ACHN (cell line): ENCODE data around the gene EPN1.
"Not testable (repeated sequence)": the region's sequence is repeated elsewhere in the genome, so short reads cannot be mapped to it uniquely, and the experiment has no call there.

ENCODE experiments used
- DNase-seq: peaks from one replicate; pipeline ENCODE4 v3.0.0-alpha.2; 2015
- in situ Hi-C: cut with HindIII; loops from 2 replicates; pipeline ENCODE4 v1.10.0; 2017; ENCODE audit warnings: low sequenced_read_pairs, low pct_ligation_motif_present, low pct_unique_long_range_greater_than_20kb

The EPN1 gene

DNA sequence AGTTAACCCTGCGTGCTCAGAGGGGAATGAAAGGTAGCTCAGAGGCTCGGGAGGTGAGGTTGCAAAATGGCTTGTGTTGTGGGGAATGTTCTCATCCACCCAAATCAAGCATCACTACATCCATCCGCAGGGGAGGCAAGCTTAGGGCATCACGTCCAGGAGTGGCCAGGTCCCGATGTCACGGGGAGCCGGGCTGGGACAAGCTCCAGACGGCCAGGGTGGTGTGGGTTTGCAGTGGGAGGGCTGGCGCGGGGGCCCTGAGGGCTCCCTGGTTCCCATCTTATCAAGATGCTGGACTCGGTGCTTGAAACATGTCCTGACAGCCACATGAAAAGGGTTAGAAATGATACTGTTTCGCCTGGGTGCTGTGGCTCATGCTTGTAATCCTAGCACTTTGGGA, 25.8 kb downstream of the EPN1 start:
- in situ Hi-C loops = no loop called here
- DNase-seq = no peak

DNA sequence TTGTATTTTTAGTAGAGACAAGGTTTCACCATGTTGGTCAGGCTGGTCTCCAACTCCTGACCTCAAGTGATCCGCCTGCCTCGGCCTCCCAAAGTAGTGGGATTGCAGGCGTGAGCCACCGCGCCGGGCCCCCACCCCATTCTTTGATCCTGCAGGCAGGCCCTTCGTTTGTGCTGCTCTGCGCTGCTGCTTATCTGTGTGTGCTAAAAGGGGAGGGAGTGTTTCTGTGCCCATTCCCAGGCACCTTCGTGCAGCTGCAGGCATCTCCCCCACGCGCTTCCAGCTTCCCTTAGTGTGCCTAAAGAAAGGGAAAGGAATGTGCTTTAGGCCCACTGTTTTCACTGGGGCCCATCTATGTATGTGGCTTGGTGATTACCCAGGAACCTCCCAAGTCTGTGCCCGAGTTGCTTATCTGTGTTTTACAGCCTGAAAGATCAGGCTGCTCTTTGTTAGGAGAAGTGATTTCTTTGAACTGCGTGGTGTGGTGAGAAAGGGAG, 27.2 kb downstream of the EPN1 start:
- in situ Hi-C loops = no loop called here
- DNase-seq = no peak

DNA sequence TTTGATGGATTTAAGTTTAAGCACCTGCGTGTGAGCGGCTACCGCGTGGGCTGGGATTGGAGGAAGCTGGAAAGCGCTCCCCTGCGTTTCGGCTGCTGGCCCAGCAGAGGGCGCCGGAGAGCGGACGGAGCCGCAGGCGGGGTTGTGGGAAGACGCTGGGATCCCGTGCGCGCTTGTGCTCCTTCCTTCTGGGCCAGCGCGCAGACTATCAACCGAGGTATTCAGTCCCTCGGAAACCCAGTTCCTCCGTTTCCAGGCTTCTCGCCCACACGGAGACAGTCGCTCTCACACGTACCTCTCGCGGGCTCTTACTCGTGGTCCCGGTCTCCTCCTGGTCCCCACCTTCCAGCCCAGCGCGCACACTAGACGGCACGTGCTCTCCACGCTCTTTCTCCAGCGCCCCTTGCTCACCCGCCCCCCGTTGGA, 28.8 kb downstream of the EPN1 start:
- in situ Hi-C loops = no loop called here
- DNase-seq = no peak

DNA sequence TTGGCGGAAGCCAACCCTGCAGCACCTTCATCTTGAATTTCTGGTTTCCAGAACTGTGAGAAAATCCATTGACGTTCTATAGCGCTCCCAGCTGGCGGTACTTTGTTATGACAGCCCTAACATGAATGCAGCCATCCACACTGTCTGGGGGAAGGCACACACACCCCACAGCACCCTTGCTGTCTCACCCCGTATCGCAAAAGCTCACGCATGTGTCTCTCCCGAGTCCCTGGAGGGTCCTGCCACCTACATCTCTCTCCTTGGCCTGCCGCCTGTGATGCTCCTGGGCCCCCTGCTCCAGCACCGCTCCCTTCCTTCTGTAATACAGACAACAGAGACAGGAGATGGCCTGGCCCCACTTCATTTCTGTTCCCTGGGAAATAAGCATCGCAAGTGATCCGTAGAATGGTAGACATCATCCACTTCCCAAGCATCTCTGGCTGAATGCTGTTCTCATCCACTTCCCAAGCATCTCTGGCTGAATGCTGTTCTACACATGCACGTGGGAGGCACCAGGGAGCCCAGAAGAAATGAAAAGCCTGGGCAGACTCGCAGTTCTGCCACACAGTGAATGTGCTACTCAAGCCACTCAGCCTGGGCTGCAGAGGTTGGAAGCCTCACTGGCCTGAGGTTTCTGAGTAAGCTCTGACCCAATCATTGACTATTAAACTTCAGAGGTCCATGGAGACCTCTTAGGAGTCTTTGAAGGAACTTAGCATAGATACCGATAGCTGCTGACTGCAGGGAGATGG, 29.6 kb downstream of the EPN1 start:
- in situ Hi-C loops = no loop called here

DNA sequence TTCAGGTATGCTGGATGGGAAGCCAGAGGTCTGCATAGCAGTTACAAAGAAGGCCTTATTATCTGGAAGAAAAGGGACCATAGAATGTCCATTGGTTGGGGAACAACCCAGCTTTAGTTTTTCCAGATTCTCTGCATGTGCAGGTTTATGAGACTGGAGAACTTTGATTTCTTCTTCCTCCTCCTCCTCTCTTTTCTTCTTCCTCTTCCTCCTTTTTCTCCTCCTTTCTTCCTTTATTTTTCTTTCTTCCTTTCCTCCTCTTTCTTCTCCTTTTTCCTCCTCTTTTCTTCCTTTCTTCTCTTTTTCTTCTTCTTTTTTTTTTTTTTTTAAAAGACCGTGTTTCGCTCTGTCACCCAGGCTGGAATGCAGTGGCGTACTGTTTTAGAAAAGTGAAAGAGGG, 30.9 kb downstream of the EPN1 start:
- no peak for DNase-seq
- in situ Hi-C loops = no loop called here

More for the DNA sequence above, 29.6 kb downstream of the EPN1 start:
- no peak for DNase-seq

DNA sequence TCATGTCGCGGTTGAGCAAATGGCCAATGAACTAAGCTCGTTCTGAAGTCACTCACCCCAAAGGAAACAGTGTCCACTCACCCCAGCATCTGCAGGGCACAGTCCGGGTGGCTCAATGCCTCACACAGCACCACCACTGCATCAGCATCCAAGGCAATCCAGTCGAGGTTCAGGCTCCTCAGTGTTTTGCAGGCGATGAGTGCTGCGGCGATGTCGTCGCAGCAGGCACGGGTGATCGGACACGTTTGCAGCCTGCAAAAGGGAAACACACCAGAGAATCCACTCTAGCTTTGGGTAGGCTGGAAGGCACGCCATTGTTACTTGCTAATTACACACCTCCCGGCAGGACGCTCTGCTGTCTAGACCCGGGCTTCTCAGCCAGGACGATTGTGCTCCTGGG, 36.7 kb downstream of the EPN1 start:
- in situ Hi-C loops = no loop called here
- no peak for DNase-seq

DNA sequence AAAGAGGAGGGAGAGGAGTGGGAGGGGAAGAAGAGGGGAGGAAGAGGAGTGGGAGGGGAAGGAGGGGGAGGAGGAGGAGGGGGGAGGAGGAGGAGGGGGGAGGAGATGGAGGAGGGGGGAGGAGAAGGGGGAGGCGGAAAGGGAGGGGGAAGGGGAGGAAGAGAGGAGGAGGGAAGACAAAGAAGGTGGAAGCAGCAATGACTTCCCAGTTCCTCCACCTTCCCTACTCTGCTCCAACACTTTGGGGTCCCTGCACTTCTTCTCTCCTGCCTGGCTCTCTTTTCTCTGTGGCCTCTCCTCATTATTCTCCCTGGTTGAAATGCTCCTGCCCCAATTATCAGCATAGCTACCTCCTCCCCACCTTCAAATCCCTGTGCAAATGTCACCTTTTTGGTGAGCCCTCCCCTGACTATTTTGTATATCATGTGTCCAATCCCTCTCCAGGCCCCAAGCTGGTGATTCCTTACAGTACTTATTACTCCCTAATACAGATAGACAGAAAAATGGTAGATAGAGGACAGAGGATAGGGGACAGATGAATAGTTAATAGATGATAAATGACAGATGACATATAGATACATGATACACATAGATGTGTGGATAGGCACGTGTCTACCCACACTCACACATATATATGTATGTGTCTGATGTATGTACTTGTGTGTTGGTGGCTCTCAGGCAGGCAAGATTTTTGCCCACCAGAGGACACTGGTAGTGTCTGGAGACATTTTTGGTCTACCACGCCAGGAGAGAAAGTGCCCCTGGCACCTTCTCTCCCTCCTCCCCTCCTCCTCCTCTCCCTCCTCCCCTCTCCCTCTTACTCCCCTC, 38.0 kb downstream of the EPN1 start:
- in situ Hi-C loops = no loop called here
- no peak for DNase-seq

DNA sequence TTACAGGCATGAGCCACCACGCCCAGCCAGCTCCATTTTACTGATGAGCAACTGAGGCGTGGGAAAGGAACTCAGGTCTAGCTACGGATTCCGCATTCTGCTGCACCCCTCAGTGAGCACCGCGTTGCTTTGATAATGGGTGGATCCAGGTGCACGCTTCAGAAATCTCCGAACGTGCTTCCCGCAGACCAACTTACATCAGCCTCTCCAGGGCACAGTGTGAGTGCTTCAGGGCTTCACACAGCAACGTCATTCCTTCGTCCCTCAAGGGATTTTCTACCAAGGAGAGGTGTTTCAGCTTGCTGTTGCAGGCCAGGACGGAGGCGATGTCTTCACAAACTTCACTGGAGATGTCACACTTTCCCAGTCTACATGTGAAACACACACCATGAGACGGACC, 41.5 kb downstream of the EPN1 start:
- DNase-seq = no peak
- in situ Hi-C loops = no loop called here

DNA sequence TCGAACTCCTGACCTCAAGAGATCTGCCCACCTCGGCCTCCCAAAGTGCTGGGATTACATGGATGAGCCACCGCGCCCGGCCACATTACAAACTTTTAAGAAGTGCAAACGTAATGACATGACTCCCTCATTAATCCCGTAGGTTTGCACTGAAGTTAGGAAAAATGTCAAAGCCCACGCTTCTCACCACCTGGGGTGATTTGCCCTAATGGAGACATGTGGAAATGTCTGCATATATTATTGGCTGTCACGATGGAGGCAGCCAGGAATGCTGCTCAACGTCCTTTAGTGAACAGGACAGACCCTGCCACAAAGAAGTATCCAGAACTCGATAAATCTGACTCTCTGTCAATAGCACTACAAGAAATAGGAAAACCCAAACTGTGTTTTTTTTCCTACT, 42.2 kb downstream of the EPN1 start:
- no peak for DNase-seq
- in situ Hi-C loops = no loop called here

DNA sequence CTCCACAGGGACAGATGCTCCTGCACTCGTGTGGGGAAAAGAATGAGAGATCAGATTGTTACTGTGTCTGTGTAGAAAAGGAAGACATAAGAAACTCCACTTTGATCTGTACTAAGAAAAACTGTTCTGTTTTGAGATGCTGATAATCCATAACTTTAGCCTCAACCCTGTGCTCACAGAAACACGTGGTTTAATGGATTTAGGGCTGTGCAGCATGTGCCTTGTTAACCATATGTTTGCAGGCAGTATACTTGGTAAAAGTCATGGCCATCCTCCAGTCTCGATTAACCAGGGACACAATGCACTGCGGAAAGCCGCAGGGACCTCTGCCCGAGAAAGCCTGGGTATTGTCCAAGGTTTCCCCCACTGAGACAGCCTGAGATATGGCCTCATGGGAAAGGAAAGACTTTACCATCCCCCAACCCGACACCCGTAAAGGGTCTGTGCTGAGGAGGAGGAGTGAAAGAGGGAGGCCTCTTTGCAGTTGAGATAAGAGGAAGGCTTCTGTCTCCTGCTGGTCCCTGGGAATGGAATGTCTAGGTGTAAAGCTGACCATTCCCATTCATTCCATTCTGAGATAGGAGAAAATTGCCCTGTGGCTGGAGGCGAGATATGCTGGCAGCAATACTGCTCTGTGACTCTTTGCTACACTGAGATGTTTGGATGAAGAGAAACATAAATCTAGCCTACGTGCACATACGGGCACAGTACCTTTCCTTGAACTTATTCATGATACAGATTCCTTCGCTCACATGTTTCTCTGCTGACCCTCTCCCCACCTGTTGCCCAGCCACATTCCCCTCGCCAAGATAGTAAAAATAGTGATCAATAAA, 43.1 kb downstream of the EPN1 start:
- DNase-seq, in situ Hi-C loops: not testable (repeated sequence)

DNA sequence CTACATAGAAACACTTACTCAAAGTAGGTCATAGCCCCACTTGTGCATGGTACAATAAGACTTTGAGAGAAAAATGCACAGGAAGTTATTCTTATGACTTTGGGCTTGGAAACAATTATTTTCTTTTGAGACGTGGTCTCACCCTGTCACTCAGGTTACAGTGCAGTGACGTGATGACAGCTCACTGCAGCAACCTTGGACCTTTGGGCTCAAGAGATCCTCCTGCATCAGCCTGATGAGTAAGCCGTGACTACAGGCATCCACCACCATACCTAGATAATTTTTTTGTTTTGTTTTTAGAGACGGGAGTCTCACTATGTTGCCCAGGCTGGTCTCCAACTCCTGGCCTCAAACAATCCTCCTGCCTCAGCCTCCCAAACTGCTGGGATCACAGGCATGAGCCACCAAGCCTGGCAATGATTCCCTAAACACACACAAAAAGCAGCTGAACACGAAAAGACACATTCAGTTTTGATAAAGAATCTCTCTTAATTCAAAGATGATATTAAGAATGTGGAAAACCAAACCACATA, 45.3 kb downstream of the EPN1 start:
- no peak for DNase-seq
- in situ Hi-C loops = no loop called here

DNA sequence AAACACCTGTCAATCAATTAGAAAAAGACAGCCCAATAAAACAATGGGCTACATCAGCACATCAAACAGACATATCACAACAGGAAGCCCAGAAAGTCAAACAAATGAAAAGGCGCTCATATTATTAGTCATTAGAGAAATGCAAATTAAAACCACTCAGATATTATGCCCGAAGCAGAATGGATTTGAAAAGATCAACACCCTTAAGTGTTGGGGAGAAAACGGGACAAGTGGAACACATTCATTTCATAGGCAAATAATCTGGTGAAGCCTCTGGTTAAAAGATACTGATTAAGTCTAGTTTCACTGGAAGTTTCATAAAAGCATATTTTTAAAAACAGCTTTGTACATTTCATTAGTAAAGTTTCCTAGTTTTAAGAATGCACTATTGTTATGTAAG, 45.8 kb downstream of the EPN1 start:
- in situ Hi-C loops = no loop called here
- DNase-seq = no peak

DNA sequence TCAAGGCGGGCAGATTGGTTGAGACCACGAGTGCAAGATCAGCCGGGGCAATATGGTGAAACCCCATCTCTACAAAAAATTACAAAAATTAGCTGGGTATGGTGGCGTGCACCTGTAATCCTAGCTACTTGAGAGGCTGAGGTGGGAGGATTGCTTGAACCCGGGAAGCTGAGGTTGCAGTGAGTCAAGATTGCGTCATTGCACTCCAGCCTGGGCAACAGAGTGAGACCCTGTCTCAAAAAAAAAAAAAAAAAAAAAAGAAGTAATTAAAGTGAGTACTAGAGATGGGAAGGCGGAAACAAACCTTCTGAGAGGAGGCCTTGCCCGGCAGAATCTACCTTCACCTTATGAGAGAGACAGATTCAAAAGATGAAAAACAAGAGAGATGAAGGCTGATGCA, 48.5 kb downstream of the EPN1 start:
- DNase-seq = no peak
- in situ Hi-C loops = no loop called here

DNA sequence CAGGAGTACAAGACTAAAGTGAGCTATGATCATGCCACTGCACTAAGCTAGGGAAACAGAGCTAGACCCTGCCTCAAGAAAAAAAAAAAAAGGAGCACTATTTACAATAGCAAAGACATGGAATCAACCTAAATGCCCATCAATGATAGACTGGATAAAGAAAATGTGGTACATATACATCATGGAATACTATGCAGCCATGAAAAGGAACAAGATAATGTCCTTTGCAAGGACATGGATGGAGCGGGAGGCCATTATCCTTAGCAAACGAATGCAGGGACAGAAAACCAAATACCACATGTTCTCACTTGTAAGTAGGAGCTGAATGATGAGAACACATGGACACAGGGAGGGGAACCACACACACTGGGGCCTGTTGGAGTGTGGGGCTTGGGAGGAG, 55.4 kb downstream of the EPN1 start:
- DNase-seq, in situ Hi-C loops: not testable (repeated sequence)

DNA sequence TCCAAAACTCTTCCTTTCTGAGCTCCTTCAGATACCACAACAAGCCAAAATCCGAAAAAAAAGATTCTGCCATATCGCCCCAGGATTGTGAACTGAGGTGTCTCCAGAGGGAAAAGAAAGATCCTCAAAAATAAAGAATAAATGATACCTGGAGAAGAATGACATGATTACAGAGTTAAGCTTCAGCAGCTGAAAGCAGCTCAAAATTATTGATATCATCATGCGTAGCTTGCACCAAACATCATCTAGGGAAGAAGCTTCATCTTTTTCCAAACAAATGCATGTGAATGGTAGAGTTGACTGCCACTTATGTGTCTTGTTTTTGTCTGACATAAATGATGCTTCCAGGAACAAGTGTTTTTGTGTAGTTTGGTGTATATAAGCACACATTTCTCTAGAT, 63.3 kb downstream of the EPN1 start, which contains the start of gene NLRP9:
Gene NLRP9, minus strand, starts transcription at position 101 of the 400 bp plus-strand sequence. Its CDS starts 28 bp downstream, at position 73.
- DNase-seq = no peak
- in situ Hi-C loops = no loop called here

DNA sequence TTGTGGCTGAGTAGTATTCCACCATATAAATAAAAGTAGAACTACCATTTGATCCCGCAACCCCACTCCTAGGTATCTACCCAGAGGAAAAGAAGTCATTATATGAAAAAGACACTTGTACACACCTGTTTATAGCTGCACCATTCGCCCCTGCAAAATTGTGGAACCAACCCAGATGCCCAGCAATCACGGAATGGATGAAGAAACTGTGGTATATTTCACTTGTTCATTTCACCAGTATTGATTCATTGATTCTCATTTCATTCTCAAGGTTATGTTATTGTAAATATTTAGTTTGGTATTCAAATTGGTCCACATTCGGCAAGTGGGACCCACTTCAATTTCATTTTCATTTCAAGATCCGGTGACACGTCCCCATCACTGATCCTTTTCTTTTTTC, 75.7 kb downstream of the EPN1 start:
- no peak for DNase-seq
- in situ Hi-C loops = no loop called here

DNA sequence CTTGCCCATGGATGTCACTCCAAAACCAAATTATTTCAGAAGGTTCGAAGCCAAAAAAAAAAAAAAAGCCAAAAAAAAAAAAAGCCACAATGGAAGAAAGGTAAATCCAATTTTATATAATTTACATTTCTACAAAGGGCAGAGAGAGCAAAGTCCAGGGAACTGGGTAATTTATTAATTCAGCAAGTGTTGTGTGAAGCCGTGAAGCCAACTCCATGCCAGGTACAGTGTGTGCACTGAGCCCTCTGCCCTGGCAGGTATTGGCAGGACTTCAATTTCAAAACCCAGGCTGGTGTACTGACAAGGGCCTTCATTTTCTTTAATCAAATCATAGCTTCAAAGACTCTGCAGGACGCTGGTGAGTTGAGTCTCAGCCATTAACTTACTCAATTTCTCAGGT, 78.4 kb downstream of the EPN1 start:
- in situ Hi-C loops = no loop called here
- DNase-seq = no peak

DNA sequence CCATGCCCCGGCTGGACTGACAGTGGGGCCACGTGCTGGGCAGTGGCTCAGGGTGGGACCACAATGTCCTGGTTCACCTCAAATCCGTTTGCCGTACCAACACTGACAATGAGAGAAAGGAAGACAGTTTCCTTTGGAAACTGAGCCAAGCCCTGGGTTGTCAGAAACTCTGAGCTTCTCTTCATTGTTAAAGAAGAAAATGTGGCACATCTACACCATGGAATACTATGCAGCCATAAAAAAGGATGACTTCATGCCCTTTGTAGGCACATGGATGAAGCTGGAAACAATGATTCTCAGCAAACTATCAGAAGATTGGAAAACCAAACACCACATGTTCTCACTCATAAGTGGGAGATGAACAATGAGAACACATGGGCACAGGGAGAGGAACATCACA, 81.8 kb downstream of the EPN1 start:
- DNase-seq, in situ Hi-C loops: not testable (repeated sequence)

DNA sequence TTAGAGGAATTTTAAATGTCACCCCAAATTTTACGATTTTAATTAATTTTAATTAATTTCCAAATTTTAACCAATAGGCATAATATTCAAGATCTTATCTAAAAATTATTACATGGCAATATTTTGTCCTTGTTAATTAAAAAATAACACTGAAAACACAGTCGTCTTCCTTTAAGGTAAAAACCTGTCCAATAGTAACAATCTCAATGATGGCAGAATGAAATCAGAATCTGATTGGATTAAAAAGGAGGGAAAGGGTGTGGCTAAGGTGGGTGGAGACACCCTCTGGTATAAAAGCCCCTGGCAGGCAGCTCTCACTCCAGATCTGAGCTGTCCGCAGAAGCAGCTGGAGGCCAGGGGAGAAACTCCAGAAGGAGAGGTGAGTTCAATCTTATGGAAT, 83.8 kb downstream of the EPN1 start, which contains the start of gene RFPL4A:
Gene RFPL4A, plus strand, starts transcription at position 301 of the 400 bp plus-strand sequence. CDS start 2,704 bp downstream, outside the sequence.
- DNase-seq, in situ Hi-C loops: not testable (repeated sequence)
